Measurements from ENCODE around the gene DIP2C. TPM values are rescaled to one million over a fixed set of nuclear protein-coding genes. Genes with fewer than 3 reads are reported as not detected.
A peak's percentile ranks its signal among the peaks of the same experiment; 100 is the strongest.

The DIP2C gene
- polyA plus RNA-seq, 1 of the 3 experiments (the other 2 are of a cell fraction): 8.7 TPM

DNA sequence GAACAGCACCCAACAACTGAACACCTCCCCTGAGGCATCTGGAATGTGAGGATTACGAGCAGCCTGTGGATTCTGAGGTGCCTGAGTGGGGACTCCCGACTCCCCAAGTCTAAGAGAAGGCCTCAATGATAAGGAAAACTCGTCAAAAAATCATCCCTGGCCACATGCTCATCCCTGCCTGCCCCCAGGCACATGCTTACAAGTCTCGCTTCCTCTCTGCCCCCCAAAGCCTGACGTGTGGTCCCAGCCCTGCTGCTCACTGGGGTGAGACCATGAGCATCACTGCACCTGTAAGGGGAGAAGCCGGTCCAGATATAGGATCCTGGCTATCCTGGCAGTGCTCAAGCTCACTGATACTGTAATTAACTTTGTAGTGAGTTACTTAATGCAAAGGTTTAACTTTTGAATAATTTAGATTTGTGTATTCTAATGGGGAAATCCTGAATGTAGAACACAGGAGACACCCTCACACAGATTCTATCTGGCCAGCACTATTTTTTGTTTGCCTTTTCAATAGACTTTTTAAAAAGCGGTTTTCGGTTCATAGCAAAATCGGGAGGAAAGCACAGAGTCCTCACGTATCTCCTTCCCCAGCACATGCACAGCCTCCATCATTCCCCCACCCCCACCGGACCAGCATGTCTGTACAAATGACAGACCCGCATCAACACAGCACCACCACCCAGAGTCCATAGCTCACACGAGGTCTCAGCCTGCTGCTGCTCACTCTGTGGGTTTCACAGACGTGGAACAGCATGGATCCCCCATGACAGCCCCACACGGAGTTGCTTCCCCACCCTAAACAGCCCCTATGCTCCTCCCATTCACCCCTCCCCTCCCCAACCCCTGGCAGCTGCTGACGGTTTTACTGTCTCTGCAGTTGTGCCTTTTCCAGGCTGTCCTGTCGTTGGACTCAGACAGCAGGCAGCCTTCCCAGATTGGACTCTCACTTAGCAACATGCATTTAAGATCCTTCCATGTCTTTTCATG is 167.9 kb downstream of the DIP2C start:
- Histone ChIP-seq H3K27me3 (ENCODE audit: insufficient read depth) (no peaks in the 10 kb centered on the region), H3K4me3 (ENCODE audit: low read depth in 2 of 2, low read length in 1 of 2) (no peak overlapping the region), H3F3A (replicated peaks; ENCODE audit: insufficient read depth) (peaks cover 11% of the 10 kb centered on the region), H3K4me2 (no peak overlapping the region), H3K9me3 (no peaks in the 10 kb centered on the region), H3K4me1 (ENCODE audit: control insufficient read depth in 1 of 2, insufficient read depth in 2 of 2, low read depth in 1 of 2, low read length in 1 of 2) (peaks cover 0 to 34% of the 10 kb centered on the region in 2 experiments; a peak in 2 of 4 replicates), H3K36me3 (replicated peaks in 1 of 2; ENCODE audit: control insufficient read depth in 1 of 2, insufficient read depth in 2 of 2, low read length in 1 of 2) (no peaks in the 10 kb centered on the region), H3K9ac (no peak overlapping the region), H3K79me2 (ENCODE audit: insufficient read depth) (peaks cover 16% of the 10 kb centered on the region; the same call in 1 of the 2 replicates), H3K9me2 (no peaks in the 10 kb centered on the region), H2AFZ (ENCODE audit: low read depth) (no peak overlapping the region), H3K27ac (ENCODE audit: low read depth in 2 of 2, low read length in 1 of 2) (peak overlapping the region in 1 of 2 experiments; percentile 16; a peak in 1 of 4 replicates), H4K20me1 (ENCODE audit: insufficient read depth) (peaks cover 75% of the 10 kb centered on the region)
- ChIA-PET CTCF (interaction anchor here (0.9 to 3.7 kb wide), 5 partner anchors 10 to 268 kb away, joined by 3 to 19 read pairs (median 4); no protein-coding TSS in a partner anchor), POLR2A (no interaction called here)
- peak; percentile 79 for DNase-seq
- WGBS (ENCODE audit: low lambda C conversion rate): 77% methylated on average over 16 of the region's 17 CpGs
- TF ChIP-seq TAF1 (IDR thresholded peaks at IDR 0.05; ENCODE audit: borderline replicate concordance, low read depth, low read length) (no peak), MXI1 (IDR thresholded peaks at IDR 0.05; ENCODE audit: low read depth, low read length) (peak; percentile 50; the same call in 1 of the 2 replicates)

DNA sequence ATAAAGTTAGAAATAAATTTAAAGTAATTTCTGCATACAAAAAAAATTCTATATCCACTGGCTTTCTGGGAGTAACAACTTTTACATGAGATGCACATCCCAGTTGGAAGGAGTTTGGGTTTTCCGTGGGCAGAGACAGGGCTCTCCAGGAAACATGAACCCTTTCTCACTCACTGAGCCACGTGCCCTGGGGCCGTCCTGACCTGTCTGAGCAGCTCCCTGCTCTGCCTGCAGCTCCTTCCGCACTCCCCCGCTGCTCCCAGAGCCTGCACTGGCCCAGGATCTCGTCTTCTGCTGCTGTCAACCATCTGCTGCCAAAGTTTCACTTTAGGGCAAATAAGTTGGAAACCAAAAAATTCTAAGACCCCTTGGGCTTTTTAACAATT is 169.1 kb downstream of the DIP2C start:
- POLR2A ChIA-PET: no interaction called here
- TF ChIP-seq, protein P1, sequence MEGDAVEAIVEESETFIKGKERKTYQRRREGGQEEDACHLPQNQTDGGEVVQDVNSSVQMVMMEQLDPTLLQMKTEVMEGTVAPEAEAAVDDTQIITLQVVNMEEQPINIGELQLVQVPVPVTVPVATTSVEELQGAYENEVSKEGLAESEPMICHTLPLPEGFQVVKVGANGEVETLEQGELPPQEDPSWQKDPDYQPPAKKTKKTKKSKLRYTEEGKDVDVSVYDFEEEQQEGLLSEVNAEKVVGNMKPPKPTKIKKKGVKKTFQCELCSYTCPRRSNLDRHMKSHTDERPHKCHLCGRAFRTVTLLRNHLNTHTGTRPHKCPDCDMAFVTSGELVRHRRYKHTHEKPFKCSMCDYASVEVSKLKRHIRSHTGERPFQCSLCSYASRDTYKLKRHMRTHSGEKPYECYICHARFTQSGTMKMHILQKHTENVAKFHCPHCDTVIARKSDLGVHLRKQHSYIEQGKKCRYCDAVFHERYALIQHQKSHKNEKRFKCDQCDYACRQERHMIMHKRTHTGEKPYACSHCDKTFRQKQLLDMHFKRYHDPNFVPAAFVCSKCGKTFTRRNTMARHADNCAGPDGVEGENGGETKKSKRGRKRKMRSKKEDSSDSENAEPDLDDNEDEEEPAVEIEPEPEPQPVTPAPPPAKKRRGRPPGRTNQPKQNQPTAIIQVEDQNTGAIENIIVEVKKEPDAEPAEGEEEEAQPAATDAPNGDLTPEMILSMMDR (IDR thresholded peaks at IDR 0.05): no peak
- no peak for TF ChIP-seq POLR2AphosphoS5 (IDR thresholded peaks at IDR 0.05; ENCODE audit: low read depth, low read length)
- TF ChIP-seq, protein P2, sequence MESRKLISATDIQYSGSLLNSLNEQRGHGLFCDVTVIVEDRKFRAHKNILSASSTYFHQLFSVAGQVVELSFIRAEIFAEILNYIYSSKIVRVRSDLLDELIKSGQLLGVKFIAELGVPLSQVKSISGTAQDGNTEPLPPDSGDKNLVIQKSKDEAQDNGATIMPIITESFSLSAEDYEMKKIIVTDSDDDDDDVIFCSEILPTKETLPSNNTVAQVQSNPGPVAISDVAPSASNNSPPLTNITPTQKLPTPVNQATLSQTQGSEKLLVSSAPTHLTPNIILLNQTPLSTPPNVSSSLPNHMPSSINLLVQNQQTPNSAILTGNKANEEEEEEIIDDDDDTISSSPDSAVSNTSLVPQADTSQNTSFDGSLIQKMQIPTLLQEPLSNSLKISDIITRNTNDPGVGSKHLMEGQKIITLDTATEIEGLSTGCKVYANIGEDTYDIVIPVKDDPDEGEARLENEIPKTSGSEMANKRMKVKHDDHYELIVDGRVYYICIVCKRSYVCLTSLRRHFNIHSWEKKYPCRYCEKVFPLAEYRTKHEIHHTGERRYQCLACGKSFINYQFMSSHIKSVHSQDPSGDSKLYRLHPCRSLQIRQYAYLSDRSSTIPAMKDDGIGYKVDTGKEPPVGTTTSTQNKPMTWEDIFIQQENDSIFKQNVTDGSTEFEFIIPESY (IDR thresholded peaks at IDR 0.05; ENCODE audit: borderline replicate concordance, low read depth): no peak
- 90% methylated on average over 2 of the region's 6 CpGs for WGBS (ENCODE audit: low lambda C conversion rate)
- no peak overlapping the region for H3K27ac ChIP-seq (ENCODE audit: low read depth in 2 of 2, low read length in 1 of 2)
- peaks cover 9% of the 10 kb centered on the region; the same call in 1 of the 2 replicates for H3K79me2 ChIP-seq (ENCODE audit: insufficient read depth)
- H4K20me1 ChIP-seq (ENCODE audit: insufficient read depth): peaks cover 70% of the 10 kb centered on the region
- no peak overlapping the region for H3K4me3 ChIP-seq (ENCODE audit: low read depth in 2 of 2, low read length in 1 of 2)
- no peak overlapping the region for H2AFZ ChIP-seq (ENCODE audit: low read depth)
- H3K9me3 ChIP-seq: no peaks in the 10 kb centered on the region
- DNase-seq: no peak
- peaks cover 0 to 34% of the 10 kb centered on the region in 2 experiments; a peak in 2 of 4 replicates for H3K4me1 ChIP-seq (ENCODE audit: control insufficient read depth in 1 of 2, insufficient read depth in 2 of 2, low read depth in 1 of 2, low read length in 1 of 2)
- H3K9ac ChIP-seq: no peak overlapping the region
- CTCF ChIA-PET: interaction anchor here (1.4 to 3.7 kb wide), 3 partner anchors 9 to 269 kb away, joined by 4 to 19 read pairs (median 12); no protein-coding TSS in a partner anchor
- H3K4me2 ChIP-seq: no peak overlapping the region
- peaks cover 11% of the 10 kb centered on the region for H3F3A ChIP-seq (replicated peaks; ENCODE audit: insufficient read depth)
- no peaks in the 10 kb centered on the region for H3K27me3 ChIP-seq (ENCODE audit: insufficient read depth)
- no peaks in the 10 kb centered on the region for H3K9me2 ChIP-seq
- no peaks in the 10 kb centered on the region for H3K36me3 ChIP-seq (replicated peaks in 1 of 2; ENCODE audit: control insufficient read depth in 1 of 2, insufficient read depth in 2 of 2, low read length in 1 of 2)
